HFFc6 (cell line): ENCODE measurements around the gene XKR7. TPM values are rescaled to one million over a fixed set of nuclear protein-coding genes. Genes with fewer than 3 reads are reported as not detected.

ENCODE experiments used
- DNase-seq: peaks from one replicate; pipeline ENCODE4 v3.0.0-alpha.2; 2018
- H3K27ac Mint-ChIP-seq: 2 replicates; pipeline ENCODE4 v1.8.0; 2020; ENCODE audit warnings: mild to moderate bottlenecking, mixed read lengths
- H3K27me3 Mint-ChIP-seq: 2 replicates; pipeline ENCODE4 v1.8.0; 2021; ENCODE audit warnings: mild to moderate bottlenecking, moderate library complexity, mixed read lengths; ENCODE audit not compliant: insufficient read depth
- H3K36me3 Mint-ChIP-seq: 2 replicates; pipeline ENCODE4 v1.8.0; 2021; ENCODE audit warnings: low read depth, mixed read lengths
- H3K4me1 Mint-ChIP-seq: 2 replicates; pipeline ENCODE4 v1.8.0; 2020; ENCODE audit warnings: low read depth, mixed read lengths
- H3K4me3 Mint-ChIP-seq: 2 replicates; pipeline ENCODE4 v1.8.0; 2020; ENCODE audit warnings: mild to moderate bottlenecking, moderate library complexity, mixed read lengths
- H3K9me3 Mint-ChIP-seq: 2 replicates; pipeline ENCODE4 v1.8.0; 2020; ENCODE audit warnings: mild to moderate bottlenecking, mixed read lengths
- total RNA-seq, 6 experiments: library from RNA; stranded (reverse); fragmentation: NEBNext Ultra II Directional; extraction: Animal tissue kit (Norgen Biotek cat#: 25700); gene quantifications; 2 replicates in 1 of 6; 3 replicates in 5 of 6; pipeline ENCODE4 v1.2.3, GENCODE V29; 2021
- TF ChIP-seq, protein P1 (sequence below): fragments of 200-600 bp; sonication (generic); IDR thresholded peaks from 2 replicates; pipeline ENCODE4 v1.5.0; 2021; ENCODE audit warnings: antibody characterized with exemption, mild to moderate bottlenecking

The XKR7 gene
- total RNA-seq, 6 experiments from 2014 or later: not detected

- no peaks in the 10 kb centered on the region for H3K9me3 Mint-ChIP-seq
- H3K36me3 Mint-ChIP-seq: no peaks in the 10 kb centered on the region
- peaks cover 25% of the 10 kb centered on the region for H3K27me3 Mint-ChIP-seq
- DNase-seq: no peak
- H3K27ac Mint-ChIP-seq: no peak overlapping the region
- TF ChIP-seq, protein P1, sequence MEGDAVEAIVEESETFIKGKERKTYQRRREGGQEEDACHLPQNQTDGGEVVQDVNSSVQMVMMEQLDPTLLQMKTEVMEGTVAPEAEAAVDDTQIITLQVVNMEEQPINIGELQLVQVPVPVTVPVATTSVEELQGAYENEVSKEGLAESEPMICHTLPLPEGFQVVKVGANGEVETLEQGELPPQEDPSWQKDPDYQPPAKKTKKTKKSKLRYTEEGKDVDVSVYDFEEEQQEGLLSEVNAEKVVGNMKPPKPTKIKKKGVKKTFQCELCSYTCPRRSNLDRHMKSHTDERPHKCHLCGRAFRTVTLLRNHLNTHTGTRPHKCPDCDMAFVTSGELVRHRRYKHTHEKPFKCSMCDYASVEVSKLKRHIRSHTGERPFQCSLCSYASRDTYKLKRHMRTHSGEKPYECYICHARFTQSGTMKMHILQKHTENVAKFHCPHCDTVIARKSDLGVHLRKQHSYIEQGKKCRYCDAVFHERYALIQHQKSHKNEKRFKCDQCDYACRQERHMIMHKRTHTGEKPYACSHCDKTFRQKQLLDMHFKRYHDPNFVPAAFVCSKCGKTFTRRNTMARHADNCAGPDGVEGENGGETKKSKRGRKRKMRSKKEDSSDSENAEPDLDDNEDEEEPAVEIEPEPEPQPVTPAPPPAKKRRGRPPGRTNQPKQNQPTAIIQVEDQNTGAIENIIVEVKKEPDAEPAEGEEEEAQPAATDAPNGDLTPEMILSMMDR: no peak
- H3K4me1 Mint-ChIP-seq: no peaks in the 10 kb centered on the region; the same call in 1 of the 2 replicates
- no peak overlapping the region for H3K4me3 Mint-ChIP-seq
These were observed 22.8 kb downstream of the XKR7 start for GRCh38 chr20:31990641-31991338.

DNA sequence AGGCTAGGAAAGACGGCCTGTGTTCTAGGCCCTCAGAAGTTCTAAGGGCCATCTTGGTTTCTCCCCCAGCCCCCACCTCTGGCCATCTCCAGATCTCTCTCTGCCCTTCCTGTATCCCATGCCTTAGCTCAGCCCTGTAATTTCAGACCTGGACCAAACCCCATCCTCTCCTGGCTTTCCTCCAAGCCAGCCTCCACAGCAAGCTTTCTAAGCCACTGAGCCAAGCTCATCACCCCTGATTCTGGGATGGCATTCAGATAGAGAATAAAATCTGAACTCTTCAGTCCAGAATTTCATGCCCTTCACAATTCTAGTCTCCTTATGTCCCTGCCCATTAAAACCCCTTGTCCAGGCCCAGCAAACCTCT is 23.4 kb downstream of the XKR7 start:
- H3K27ac Mint-ChIP-seq: no peak overlapping the region
- H3K9me3 Mint-ChIP-seq: no peaks in the 10 kb centered on the region
- TF ChIP-seq, protein P1: no peak
- H3K27me3 Mint-ChIP-seq: peaks cover 25% of the 10 kb centered on the region
- H3K4me1 Mint-ChIP-seq: no peaks in the 10 kb centered on the region; the same call in 1 of the 2 replicates
- no peak overlapping the region for H3K4me3 Mint-ChIP-seq
- no peaks in the 10 kb centered on the region for H3K36me3 Mint-ChIP-seq
- no peak for DNase-seq

DNA sequence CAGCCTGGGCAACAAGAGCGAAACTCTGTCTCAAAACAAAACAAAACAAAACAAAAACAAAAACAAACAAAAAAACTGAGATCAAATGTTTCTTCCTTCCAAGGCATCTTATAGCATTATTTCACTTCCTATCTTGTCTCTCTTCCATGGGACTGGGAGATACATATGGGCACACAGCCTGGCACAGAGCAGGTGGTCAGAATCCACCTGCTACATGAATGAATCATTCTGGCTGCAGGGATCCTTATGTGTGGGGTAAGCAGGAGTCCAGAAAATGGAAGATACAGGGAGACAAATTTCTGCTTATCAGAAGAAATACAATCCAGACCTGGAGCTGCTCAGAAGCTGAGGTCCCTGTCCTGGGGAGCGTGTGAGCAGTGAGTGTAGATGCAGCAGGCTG is 24.1 kb downstream of the XKR7 start:
- TF ChIP-seq, protein P1: no peak
- H3K4me3 Mint-ChIP-seq: no peak overlapping the region
- no peaks in the 10 kb centered on the region for H3K9me3 Mint-ChIP-seq
- H3K27me3 Mint-ChIP-seq: peaks cover 28% of the 10 kb centered on the region
- no peak overlapping the region for H3K27ac Mint-ChIP-seq
- DNase-seq: no peak
- H3K36me3 Mint-ChIP-seq: no peaks in the 10 kb centered on the region
- no peaks in the 10 kb centered on the region; the same call in 1 of the 2 replicates for H3K4me1 Mint-ChIP-seq

- Mint-ChIP-seq H3K36me3 (no peaks in the 10 kb centered on the region), H3K4me1 (no peaks in the 10 kb centered on the region), H3K4me3 (no peak overlapping the region), H3K27me3 (peaks cover 32% of the 10 kb centered on the region), H3K27ac (no peak overlapping the region), H3K9me3 (no peaks in the 10 kb centered on the region)
- DNase-seq: no peak
- TF ChIP-seq, protein P1: no peak
These were observed 29.0 kb downstream of the XKR7 start for GRCh38 chr20:31996996-31997395.

DNA sequence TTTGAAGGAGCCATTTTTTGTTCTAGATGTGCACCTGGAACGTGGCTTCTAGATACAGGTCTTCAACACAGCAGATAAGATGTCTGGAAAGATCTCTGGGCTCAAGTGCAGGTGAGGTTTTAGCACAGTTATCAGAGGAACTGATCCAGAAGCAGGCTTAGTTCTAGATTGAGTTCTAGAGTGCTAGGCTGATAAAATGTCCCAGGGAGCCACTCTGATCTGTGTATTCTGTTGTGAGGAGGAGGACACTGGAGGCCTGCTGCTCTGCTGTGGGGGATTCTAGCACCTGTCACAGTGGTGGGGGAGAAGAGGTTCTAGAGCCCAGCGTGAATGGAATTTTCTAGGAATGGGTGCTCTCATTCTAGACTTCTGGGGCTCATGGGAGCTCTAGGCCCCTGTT is 30.3 kb downstream of the XKR7 start:
- no peaks in the 10 kb centered on the region for H3K4me1 Mint-ChIP-seq
- H3K4me3 Mint-ChIP-seq: no peak overlapping the region
- peaks cover 29% of the 10 kb centered on the region for H3K27me3 Mint-ChIP-seq
- TF ChIP-seq, protein P1: no peak
- H3K9me3 Mint-ChIP-seq: no peaks in the 10 kb centered on the region
- no peaks in the 10 kb centered on the region for H3K36me3 Mint-ChIP-seq
- no peak overlapping the region for H3K27ac Mint-ChIP-seq
- no peak for DNase-seq
